ENCODE measurements around the gene UVRAG.

UVRAG gene

GRCh38 chr11:76026281-76026680 is 211.3 kb downstream of the UVRAG start:
- TF ChIP-seq EGR1 (IDR thresholded peaks at IDR 0.05) (no peak), MAX (IDR thresholded peaks at IDR 0.05) (no peak), TAF1 (IDR thresholded peaks at IDR 0.05; ENCODE audit: low read depth) (no peak), EP300 (IDR thresholded peaks at IDR 0.05; ENCODE audit: borderline replicate concordance) (no peak)

DNA sequence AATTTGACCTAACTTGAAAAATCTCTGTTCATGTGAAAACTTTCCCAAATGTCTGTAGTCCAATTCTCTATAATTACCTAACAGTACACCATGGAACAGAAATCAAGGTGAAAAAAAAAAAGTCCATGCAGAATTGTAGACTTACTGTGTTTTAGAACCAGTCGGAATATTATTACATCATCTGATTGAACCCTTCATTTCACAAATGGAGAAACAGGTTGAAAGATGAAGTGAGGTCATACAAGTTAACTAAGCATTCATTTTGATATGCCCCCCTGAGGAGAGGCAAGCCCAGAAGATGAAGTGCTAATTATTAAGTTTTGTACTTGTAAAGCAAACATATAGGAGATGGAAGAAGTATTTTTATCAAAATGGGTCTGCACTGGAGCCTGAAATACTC is 211.9 kb downstream of the UVRAG start:
- TF ChIP-seq REST (IDR thresholded peaks at IDR 0.05; ENCODE audit: low read depth), result no peak
- no peak for TF ChIP-seq TCF12 (IDR thresholded peaks at IDR 0.05; ENCODE audit: low read depth)
- TF ChIP-seq EP300 (IDR thresholded peaks at IDR 0.05; ENCODE audit: borderline replicate concordance), result no peak
- no peak for TF ChIP-seq CEBPB (IDR thresholded peaks at IDR 0.05)
- TF ChIP-seq YY1 (IDR thresholded peaks at IDR 0.05; ENCODE audit: low read depth), result no peak
- TF ChIP-seq ZBTB7A (IDR thresholded peaks at IDR 0.05; ENCODE audit: low read depth), result no peak
- TF ChIP-seq, protein P1, sequence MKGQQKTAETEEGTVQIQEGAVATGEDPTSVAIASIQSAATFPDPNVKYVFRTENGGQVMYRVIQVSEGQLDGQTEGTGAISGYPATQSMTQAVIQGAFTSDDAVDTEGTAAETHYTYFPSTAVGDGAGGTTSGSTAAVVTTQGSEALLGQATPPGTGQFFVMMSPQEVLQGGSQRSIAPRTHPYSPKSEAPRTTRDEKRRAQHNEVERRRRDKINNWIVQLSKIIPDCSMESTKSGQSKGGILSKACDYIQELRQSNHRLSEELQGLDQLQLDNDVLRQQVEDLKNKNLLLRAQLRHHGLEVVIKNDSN (IDR thresholded peaks at IDR 0.05), result no peak
- no peak for TF ChIP-seq EGR1 (IDR thresholded peaks at IDR 0.05)
- TF ChIP-seq CREB1 (IDR thresholded peaks at IDR 0.05; ENCODE audit: low read depth), result no peak
- no peak for TF ChIP-seq TEAD4 (IDR thresholded peaks at IDR 0.05)

- TF ChIP-seq EP300 (IDR thresholded peaks at IDR 0.05; ENCODE audit: borderline replicate concordance), result no peak
- TF ChIP-seq, protein P1 (IDR thresholded peaks at IDR 0.05), result no peak
- TF ChIP-seq CEBPB (IDR thresholded peaks at IDR 0.05), result no peak
- TF ChIP-seq CREB1 (IDR thresholded peaks at IDR 0.05; ENCODE audit: low read depth), result no peak
- TF ChIP-seq NFIC (IDR thresholded peaks at IDR 0.05), result no peak
- no peak for TF ChIP-seq MAX (IDR thresholded peaks at IDR 0.05)
- TF ChIP-seq YY1 (IDR thresholded peaks at IDR 0.05; ENCODE audit: low read depth), result no peak
- TF ChIP-seq FOXM1 (IDR thresholded peaks at IDR 0.05; ENCODE audit: borderline replicate concordance, low read depth), result no peak
- TF ChIP-seq TEAD4 (IDR thresholded peaks at IDR 0.05), result no peak
- no peak for TF ChIP-seq RAD21 (IDR thresholded peaks at IDR 0.05; ENCODE audit: low read depth)
- no peak for TF ChIP-seq TAF1 (IDR thresholded peaks at IDR 0.05; ENCODE audit: low read depth)
- TF ChIP-seq TCF12 (IDR thresholded peaks at IDR 0.05; ENCODE audit: low read depth), result no peak
- TF ChIP-seq REST (IDR thresholded peaks at IDR 0.05; ENCODE audit: low read depth), result no peak
- TF ChIP-seq ZBTB7A (IDR thresholded peaks at IDR 0.05; ENCODE audit: low read depth), result no peak
- no peak for TF ChIP-seq EGR1 (IDR thresholded peaks at IDR 0.05)
Observed at GRCh38 chr11:76030286-76030685, 215.3 kb downstream of the UVRAG start.

DNA sequence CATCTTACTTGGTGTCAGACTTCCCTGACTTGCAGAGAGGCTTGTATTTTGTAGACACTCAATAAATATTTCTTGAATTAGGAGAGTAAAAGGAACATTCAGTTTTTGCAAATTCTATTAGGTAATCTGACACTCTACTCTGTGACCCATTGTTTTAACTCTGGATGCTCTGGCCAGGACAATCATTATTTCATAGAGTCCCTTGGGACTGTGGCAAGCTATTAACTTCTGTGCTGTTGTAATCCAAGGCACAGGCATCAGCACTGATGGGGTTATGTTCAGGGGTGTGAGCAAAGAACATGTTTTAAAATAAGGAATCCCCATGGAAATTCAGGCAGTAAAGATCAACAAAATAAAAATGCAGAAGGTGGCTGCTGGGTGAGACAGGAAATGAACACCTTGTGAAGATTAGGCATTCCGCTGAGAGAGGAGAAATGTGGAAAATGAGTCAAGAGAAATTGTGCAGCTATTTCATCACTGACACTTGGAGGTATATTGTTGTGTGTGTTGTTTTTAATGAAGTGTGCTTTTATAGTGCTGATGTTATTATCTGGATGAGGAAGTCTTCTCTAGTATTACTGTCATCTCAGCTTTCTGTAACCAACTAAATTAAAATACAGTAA is 216.1 kb downstream of the UVRAG start:
- TF ChIP-seq MAX (IDR thresholded peaks at IDR 0.05) (no peak), RAD21 (IDR thresholded peaks at IDR 0.05; ENCODE audit: low read depth) (no peak), REST (IDR thresholded peaks at IDR 0.05; ENCODE audit: low read depth) (no peak), CREB1 (IDR thresholded peaks at IDR 0.05; ENCODE audit: low read depth) (no peak), ZBTB7A (IDR thresholded peaks at IDR 0.05; ENCODE audit: low read depth) (no peak), NFIC (IDR thresholded peaks at IDR 0.05) (no peak), TEAD4 (IDR thresholded peaks at IDR 0.05) (no peak), YY1 (IDR thresholded peaks at IDR 0.05; ENCODE audit: low read depth) (no peak), FOXM1 (IDR thresholded peaks at IDR 0.05; ENCODE audit: borderline replicate concordance, low read depth) (no peak), TAF1 (IDR thresholded peaks at IDR 0.05; ENCODE audit: low read depth) (no peak), EP300 (IDR thresholded peaks at IDR 0.05; ENCODE audit: borderline replicate concordance) (no peak), EGR1 (IDR thresholded peaks at IDR 0.05) (no peak), CEBPB (IDR thresholded peaks at IDR 0.05) (no peak), TCF12 (IDR thresholded peaks at IDR 0.05; ENCODE audit: low read depth) (no peak)
- TF ChIP-seq, protein P1 (IDR thresholded peaks at IDR 0.05), result no peak

Measured in Ishikawa (cell line).